Tibial artery (tissue), 4 donors: ENCODE data around the gene ABCB9.

Source experiments
- DNase-seq, 2 donors: peaks; one replicate each; pipeline ENCODE4 v3.0.0-alpha.2; 2019
- H3K27ac ChIP-seq, 2 donors: fragments of 200-600 bp; sonication (generic) in 1 of 2; 1 replicate in 1 of 2; 2 replicates in 1 of 2; pipeline ENCODE4 v1.5.1; 2018 to 2019; ENCODE audit warnings: mild to moderate bottlenecking in 1 of 2
- H3K27me3 ChIP-seq, 2 donors: fragments of 200-600 bp; sonication (generic) in 1 of 2; one replicate each; pipeline versions ENCODE4 v1.5.1 to v1.6.0; 2016 to 2019
- H3K36me3 ChIP-seq, 3 donors: fragments of 200-600 bp; sonication (generic) in 2 of 3; one replicate each; pipeline ENCODE4 v1.5.1; 2016 to 2019; ENCODE audit warnings: mild to moderate bottlenecking in 2 of 3
- H3K4me1 ChIP-seq, 4 donors: fragments of 200-600 bp; sonication (generic) in 2 of 4; 1 replicate in 3 of 4; 2 replicates in 1 of 4; pipeline ENCODE4 v1.5.1; 2016 to 2019
- H3K4me3 ChIP-seq, 2 donors: fragments of 200-600 bp; sonication (generic) in 1 of 2; 1 replicate in 1 of 2; 2 replicates in 1 of 2; pipeline ENCODE4 v1.5.1; 2018 to 2019; ENCODE audit warnings: mild to moderate bottlenecking in 2 of 2
- H3K9me3 ChIP-seq, 3 donors: fragments of 200-600 bp; sonication (generic) in 1 of 3; one replicate each; pipeline ENCODE4 v1.5.1; 2016 to 2019
- intact Hi-C: fragments of 100-400 bp; cut with DNase I; formaldehyde crosslinking; loops from one replicate; pipeline ENCODE4 v1.15.0; 2023; ENCODE audit warnings: low total_unique reads
- TF ChIP-seq, protein P1 (sequence below), 2 experiments: fragments of 200-600 bp in 1 of 2; fragments of 450-650 bp in 1 of 2; IDR thresholded peaks; one replicate each; pipeline ENCODE4 v1.5.1; 2017 to 2019; ENCODE audit warnings: antibody characterized with exemption in 2 of 2, mild to moderate bottlenecking in 1 of 2, moderate library complexity in 1 of 2

The ABCB9 gene

DNA sequence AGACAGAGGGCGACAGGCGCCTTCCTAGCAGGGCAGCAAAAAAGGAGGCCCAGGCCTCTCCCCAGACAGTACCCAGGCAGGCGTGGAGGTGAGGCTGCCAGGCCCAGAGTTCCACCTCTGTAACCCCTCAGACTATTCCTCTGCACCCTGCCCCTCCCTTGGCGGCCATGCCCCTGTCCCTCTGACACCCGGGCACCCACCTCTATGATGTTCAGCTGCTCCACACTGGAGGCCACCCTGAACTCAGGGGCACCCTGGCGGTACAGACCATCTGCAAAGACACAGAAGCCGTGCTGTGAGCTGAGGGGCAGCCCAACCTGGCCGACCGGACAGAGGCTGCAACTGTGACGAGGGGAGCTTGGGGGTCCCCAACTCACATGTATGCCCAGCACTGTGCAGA, 34.3 kb upstream of the ABCB9 start:
- Histone ChIP-seq H3K4me3 (no peak overlapping the region), H3K27ac (no peak overlapping the region), H3K36me3 (peaks cover 0 to 36% (median 12%) of the 10 kb centered on the region in 3 donors), H3K9me3 (no peaks in the 10 kb centered on the region), H3K4me1 (peaks cover 0 to 7% (median 0%) of the 10 kb centered on the region in 4 donors), H3K27me3 (no peaks in the 10 kb centered on the region)
- intact Hi-C loops: no loop called here
- no peak for DNase-seq
- TF ChIP-seq, protein P1, sequence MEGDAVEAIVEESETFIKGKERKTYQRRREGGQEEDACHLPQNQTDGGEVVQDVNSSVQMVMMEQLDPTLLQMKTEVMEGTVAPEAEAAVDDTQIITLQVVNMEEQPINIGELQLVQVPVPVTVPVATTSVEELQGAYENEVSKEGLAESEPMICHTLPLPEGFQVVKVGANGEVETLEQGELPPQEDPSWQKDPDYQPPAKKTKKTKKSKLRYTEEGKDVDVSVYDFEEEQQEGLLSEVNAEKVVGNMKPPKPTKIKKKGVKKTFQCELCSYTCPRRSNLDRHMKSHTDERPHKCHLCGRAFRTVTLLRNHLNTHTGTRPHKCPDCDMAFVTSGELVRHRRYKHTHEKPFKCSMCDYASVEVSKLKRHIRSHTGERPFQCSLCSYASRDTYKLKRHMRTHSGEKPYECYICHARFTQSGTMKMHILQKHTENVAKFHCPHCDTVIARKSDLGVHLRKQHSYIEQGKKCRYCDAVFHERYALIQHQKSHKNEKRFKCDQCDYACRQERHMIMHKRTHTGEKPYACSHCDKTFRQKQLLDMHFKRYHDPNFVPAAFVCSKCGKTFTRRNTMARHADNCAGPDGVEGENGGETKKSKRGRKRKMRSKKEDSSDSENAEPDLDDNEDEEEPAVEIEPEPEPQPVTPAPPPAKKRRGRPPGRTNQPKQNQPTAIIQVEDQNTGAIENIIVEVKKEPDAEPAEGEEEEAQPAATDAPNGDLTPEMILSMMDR (IDR thresholded peaks at IDR 0.05): no peak

- Histone ChIP-seq H3K27me3 (no peaks in the 10 kb centered on the region), H3K9me3 (no peaks in the 10 kb centered on the region), H3K4me3 (no peak overlapping the region), H3K4me1 (peaks cover 0 to 13% (median 0%) of the 10 kb centered on the region in 4 donors), H3K27ac (no peak overlapping the region), H3K36me3 (peaks cover 0 to 31% (median 12%) of the 10 kb centered on the region in 3 donors)
- no peak for DNase-seq
- intact Hi-C loops: no loop called here
- TF ChIP-seq, protein P1 (IDR thresholded peaks at IDR 0.05): no peak
Observed at GRCh38 chr12:122999986-123000420, 33.7 kb upstream of the ABCB9 start.

DNA sequence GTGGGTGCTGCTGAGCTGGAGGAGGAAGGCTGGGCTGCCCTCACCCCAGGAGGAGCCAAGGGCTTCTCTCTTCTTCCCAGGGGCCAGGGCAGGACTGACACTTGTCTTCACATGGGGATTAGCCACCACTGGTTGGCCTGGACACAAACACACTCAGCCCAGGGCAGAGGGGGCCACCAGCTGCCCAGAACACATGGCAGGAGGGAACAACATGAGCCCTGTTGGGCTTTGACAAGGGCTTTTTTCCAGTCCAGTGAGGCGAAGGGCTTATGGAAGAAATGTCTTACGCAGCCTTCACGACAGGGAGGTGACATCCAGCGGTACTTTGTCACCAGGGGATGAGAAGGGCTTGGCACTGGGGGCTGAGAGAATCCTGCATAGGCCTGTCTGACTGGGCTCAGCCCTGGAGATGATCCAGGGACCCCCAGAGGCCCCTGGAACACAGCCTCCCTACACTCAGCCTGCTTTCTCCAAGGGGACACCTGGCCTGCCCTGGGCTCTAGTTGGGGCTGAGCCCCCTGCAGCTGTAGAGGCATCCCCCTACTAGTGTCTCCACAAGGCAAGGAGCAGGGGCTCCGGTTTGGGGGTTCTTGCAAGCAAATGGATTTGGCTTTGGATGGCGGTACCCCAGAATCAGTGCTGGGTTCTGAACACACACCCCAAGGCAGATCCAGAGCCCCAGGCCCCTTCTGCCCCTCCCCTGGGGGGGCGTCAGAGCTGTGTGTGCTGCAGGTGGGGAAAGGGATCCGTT, 33.1 kb upstream of the ABCB9 start:
- Histone ChIP-seq H3K27ac (no peak overlapping the region), H3K4me1 (peaks cover 0 to 14% (median 0%) of the 10 kb centered on the region in 4 donors), H3K27me3 (no peaks in the 10 kb centered on the region), H3K36me3 (peaks cover 0 to 24% (median 7%) of the 10 kb centered on the region in 3 donors), H3K9me3 (no peaks in the 10 kb centered on the region), H3K4me3 (no peak overlapping the region)
- TF ChIP-seq, protein P1 (IDR thresholded peaks at IDR 0.05): no peak
- intact Hi-C loops: no loop called here
- no peak for DNase-seq

- H3K4me3 ChIP-seq: no peak overlapping the region
- TF ChIP-seq, protein P1 (IDR thresholded peaks at IDR 0.05): no peak
- no peaks in the 10 kb centered on the region for H3K9me3 ChIP-seq
Observed at GRCh38 chr12:122998316-122998715, 32.1 kb upstream of the ABCB9 start.

DNA sequence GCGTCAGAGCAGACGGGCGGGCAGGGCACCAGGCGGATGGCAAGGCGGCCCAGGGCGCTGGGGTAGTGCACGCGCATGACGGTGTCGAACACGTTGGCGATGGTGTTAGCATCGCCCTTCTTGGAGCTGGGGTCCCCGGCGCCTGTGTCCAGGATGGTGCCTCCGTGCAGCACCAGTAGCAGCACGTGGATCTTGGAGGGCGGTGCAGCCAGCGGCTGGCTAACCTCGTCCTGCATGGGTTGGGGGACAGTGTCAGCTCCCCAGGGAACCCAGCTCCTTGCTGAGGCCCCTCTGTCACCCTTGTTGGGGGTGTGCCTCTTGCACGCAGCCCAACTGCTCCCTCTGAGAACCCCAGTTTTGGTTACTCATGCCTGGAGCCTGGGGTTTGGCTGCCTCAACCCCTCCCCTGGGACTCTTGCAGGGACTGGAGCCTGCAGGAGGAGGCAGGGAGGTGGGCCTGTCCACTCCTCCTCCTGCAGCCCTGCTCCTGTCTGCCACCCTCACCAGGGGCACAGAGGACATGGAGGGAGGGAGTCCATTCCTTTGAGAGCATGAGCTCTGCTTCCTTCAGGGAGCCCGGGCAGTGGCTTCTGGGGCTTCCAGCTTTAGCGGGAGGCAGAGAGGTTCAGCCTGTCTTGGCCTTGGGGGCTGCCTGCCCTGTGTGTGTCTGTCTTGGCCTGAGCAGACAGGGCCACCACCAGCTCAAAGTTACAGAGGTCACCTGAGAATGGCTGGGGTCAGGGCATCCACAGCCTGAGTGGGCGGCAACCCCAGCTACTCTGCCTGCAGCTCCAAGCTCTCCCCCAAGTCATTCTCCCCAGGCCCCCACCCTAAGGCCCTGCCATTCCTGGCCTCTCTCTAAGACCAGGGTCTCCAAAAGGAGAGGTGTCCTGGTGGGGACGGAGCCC, 31.3 kb upstream of the ABCB9 start:
- TF ChIP-seq, protein P1 (IDR thresholded peaks at IDR 0.05): no peak
- Histone ChIP-seq H3K4me3 (no peak overlapping the region), H3K36me3 (peaks cover 0 to 20% (median 4%) of the 10 kb centered on the region in 3 donors), H3K27me3 (no peaks in the 10 kb centered on the region), H3K4me1 (peaks cover 0 to 14% (median 0%) of the 10 kb centered on the region in 4 donors), H3K27ac (no peak overlapping the region), H3K9me3 (no peaks in the 10 kb centered on the region)
- intact Hi-C loops: no loop called here
- no peak for DNase-seq

More at GRCh38 chr12:122998316-122998715, 32.1 kb upstream of the ABCB9 start:
- H3K4me1 ChIP-seq: peaks cover 0 to 14% (median 0%) of the 10 kb centered on the region in 4 donors
- H3K27ac ChIP-seq: no peak overlapping the region
- H3K27me3 ChIP-seq: no peaks in the 10 kb centered on the region
- intact Hi-C loops: no loop called here
- peaks cover 0 to 20% (median 4%) of the 10 kb centered on the region in 3 donors for H3K36me3 ChIP-seq
- DNase-seq: no peak
